Stimulated activated CD8-positive, alpha-beta memory T cell treated with anti-CD3 and anti-CD28 coated beads, Interleukin-2, amount 100 ng/mL, for 48 hours (primary cell): ENCODE results near the gene LPP.

Source experiments
- DNase-seq, 2 donors: peaks; one replicate each; pipeline ENCODE4 v3.0.0-alpha.2; 2020; ENCODE audit warnings: low read depth in 2 of 2

The LPP gene

GRCh38 chr3:188827103-188827502, 673.1 kb downstream of the LPP start:
- DNase-seq, result no peak

GRCh38 chr3:188827576-188827975, 673.6 kb downstream of the LPP start:
- no peak for DNase-seq

DNA sequence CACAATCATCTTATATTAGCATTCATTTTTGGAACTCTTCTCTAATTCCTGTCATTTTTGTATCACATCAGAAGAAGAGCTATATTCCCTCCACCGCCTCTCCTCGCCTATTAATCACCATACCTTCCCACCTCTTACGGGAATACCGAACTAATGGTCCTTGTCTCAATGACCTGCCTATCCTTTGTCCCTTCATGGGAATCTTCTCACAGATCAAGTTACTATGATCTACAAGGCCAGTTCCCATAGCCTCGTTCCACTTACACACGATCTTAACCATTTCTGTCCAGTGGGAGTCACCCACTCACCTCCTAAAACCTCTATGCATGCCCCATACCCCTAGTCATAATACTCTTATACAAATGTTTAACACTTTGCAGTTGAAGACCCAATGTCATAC, 675.2 kb downstream of the LPP start:
- DNase-seq, result no peak

- no peak for DNase-seq
Observed at GRCh38 chr3:188829576-188829975, 675.6 kb downstream of the LPP start.

DNA sequence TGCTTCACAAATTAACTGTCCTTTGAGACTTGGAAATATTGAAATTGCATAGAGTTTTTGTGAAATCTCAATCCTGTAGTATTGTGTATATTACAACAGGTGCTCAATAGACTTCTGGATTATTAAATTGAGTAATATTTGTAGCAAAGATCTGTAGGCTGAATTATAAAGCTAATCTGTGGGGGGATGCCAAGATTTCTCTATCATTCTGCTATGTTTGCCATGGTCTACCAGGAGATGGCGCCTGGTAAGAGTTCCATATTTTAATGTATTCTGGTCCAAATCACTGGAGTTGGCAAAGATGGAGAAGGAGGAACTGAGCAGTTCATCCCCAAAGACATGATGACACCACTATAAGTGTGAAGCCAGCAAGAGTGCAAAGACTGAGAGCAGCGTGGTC, 676.9 kb downstream of the LPP start:
- DNase-seq, result no peak

DNA sequence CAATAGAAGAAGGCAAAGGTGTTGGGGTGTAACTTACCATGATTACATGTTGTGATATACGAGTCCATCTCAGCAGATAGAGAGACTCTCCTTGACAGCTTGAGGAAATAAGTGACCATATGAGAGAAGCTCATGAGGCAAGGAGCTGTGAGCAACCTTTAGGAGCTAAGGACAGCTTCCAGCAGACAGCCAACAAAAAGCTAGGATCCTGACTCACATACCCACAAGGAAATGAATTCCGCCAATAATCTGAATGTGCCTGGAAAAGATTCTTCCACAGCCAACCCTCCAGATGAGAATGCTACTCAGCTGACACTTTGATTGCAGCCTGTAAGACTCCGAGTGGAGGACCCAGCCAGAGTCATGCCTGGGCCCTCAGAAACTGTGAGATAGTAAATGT, 678.2 kb downstream of the LPP start:
- DNase-seq, result no peak

GRCh38 chr3:188832961-188833721, 679.2 kb downstream of the LPP start:
- no peak for DNase-seq

DNA sequence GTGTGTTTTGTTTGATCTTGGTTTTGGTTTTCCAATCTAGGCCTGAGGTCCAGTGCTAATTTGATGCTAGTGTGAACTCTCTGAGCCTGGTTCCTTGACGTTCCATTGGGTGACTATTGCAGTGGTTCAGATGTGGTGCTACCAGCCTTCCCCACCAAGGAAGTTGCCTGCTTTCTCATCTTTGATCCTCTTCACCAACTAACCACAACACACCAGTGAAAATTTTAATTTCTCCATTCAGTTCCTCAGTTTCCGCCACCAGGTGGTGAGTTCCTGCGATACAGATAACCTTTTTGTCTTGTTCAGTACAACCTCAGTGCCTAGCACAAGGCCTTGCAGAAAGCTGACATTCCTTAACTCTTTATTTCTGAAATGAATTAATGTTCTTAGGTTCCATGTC, 680.4 kb downstream of the LPP start:
- no peak for DNase-seq

- no peak for DNase-seq
Observed at GRCh38 chr3:188839187-188839695, 685.3 kb downstream of the LPP start.

GRCh38 chr3:188840290-188840689, 686.3 kb downstream of the LPP start:
- no peak for DNase-seq

DNA sequence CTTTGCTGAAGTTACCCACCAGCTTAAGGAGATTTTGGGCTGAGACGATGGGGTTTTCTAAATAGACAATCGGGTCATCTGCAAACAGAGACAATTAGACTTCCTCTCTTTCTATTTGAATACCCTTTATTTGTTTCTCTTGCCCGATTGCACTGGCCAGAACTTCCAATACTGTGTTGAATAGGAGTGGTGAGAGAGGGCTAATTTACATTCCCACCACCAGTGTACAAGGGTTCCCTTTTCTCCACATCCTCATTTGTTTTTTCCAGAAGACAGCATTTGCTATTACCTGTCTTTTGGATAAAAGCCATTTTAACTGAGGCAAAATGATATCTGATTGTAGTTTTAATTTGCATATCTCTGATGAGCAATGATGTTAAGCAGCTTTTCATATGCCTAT, 687.9 kb downstream of the LPP start:
- no peak for DNase-seq

DNA sequence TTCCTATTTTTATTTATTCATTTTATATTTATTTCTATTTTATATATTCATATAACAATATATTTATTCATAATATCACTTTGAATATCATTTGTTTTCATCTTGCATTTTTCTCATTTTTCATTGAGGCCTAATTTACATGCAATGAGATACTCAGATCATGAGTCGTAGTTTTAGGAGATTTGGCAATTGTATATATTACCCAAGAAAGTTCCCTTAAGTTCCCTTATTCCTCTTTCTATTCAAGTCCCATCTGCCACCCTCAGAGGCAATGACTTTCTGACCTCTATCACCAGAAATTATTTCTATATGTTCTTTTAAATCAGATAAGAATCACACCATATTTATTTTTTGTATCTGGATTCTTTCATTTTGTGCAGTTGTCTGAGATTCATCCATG, 688.7 kb downstream of the LPP start:
- DNase-seq, result no peak

DNA sequence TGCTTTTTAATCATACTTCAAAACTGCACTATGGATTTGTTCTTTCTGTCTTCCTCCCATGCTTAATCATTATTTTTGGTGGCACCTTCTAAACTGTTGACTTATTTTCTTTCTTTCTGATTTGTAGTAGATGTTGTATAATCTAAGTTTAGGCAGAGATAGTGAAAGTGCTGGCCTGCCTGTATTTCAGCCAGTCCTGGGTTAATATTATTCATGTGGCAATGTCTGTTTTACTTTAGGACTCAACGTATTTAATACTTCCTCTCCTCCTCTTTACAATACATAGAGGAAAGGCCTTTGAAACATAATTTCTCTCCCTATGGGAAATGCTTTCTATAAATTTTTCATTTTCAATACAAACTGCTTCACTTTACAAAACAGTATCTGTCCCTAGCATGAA, 690.1 kb downstream of the LPP start:
- DNase-seq, result no peak

- no peak for DNase-seq
Observed at GRCh38 chr3:188845514-188845913, 691.6 kb downstream of the LPP start.

DNA sequence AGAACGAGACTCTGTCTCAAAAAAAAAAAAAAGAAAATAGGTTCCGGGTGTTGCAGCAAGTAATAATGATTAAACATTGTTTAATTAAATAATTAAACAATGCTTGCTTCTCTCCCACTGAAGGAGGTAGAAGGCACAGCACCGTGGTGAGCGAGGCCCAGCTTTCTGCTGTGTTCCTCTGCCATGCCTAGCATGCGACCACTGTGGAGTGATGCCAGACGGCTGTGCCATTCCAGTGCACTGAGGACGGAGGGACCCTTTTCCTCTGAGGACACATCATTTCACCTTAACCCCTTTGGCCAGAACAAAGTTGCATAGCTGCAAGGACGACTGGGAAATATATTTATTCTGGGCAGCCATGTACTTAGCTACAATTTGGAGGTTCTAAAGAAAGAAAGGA, 695.0 kb downstream of the LPP start:
- no peak for DNase-seq

DNA sequence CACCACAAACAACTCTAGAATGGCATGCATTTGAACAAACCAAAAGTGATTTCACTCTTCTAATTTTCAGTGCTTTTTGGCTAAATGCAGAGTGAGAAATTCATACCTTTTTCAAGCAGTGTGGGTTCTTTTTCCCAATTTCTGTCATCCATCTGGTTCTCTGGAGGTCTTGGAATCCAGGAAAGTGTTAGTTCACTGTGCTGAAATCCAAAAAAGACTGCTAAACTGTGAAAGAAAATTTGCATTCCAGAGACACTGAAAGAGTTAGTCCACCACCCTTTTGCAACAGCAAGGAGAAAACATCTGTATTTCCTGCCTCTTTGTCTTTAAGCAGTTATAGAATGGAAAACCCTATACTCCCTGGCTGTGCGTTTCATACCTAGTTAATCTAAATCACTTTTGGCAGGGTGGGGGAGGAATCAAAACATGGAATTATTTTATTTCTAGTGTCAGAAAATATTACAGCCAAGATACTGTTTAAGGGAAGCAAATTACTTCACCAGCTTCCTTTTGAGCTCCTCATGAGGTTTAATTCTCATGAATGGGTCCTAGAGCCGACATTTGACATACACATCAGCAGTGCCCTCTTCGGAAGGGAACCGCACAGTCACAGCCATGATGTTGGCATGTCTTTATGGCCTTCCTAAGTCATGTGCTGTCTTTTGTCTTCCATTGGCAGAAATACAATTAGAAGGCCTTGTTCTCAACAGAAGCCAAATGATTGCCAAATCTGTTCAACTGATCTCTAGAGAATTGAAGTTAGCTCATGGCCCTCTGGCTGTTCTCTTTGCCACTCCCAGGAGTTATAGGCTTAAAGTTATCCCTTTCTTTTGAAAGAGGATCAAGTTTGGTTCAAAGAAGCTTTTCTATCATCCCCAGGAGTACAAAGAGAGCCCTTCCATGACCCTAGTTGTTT, 700.2 kb downstream of the LPP start:
- DNase-seq, result no peak

- DNase-seq, result no peak
Observed at GRCh38 chr3:188854772-188855149, 700.8 kb downstream of the LPP start.

DNA sequence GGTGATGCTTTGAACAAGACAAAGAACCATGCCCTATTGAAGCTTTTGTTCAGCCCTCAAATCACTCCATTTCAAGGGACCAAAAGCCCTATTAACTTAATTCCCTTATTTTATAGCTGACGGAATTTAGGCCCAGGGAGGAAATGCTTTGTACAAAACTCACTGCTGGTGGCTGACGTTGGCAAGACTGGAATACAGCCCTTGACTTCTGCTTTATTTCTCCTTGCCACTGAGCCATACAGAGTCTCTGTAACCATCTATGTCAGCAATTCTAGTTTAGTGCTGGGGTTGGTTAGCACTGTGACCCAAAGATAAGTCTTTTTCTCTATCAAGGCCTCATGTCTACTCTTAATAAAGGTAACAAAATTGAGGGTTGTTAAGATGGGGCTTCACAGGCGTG, 701.7 kb downstream of the LPP start:
- no peak for DNase-seq

GRCh38 chr3:188860147-188860546, 706.2 kb downstream of the LPP start:
- DNase-seq, result no peak

DNA sequence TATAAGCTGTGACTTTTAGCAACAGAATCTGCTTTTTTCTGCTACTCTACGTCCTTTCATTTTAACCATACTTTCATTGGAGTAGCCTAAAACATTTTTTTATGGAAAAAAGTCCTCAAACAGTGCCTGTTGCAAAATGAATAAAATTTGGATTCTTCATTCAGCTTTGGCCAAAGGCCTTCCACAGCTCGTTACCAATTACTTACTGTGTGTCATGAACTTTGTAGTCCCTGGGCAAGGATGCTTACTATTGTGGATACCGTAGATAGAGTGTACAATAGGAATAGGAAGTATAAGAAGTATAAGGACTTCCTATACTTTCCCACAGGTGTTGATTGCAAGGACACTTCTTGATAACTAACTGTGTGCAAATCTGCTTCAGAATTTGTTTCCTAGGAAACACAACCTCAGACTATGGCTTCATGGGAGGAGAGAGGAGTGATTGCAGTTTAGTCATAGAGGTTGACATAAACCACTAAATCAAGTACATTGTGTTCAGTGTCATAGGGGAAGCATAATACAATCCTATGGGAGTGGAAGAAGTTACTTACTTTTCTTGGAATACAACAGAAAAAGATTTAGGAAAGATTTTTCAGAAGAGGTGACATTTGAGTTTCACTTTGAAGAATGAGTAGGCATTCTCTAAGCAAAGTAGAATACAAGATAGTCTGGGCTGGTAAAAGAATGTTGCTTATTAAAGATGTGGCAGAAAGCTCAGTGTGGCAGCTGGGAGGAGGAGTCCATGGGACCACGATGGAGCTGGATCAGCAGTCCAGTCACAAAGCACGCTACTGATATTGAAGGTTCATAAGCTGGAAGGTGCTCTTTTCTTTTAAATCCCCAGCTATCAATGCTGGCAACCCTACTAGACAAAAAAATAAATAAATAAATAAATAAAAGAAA, 708.1 kb downstream of the LPP start:
- no peak for DNase-seq

- DNase-seq, result no peak
Observed at GRCh38 chr3:188863999-188864406, 710.0 kb downstream of the LPP start.

DNA sequence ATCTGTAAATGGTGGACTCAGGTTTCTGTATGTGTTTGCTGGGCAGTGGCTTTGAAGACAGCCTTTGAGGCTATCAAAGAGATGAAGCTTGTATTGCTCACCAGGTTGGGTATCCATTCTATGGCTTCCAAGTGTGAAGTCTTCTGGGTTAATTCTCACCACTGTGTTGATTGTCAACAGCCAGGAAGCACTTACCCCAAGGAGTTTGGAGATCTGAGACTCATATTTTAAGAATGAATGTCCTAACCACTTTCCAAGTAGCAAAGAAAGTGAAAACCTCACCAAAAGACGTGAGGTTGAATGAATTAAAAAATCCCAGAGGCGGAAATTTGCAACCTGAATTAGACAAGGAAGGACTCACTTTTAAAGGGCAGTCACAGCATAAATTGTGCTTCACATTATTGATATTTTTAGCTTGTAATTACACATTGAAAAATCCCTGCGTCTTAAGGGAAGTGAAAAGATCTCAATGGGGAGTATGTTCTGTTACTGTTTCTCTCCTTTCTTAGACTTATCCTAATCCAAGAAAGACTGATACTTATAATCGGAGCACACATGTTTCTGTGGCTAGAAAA, 713.8 kb downstream of the LPP start:
- no peak for DNase-seq
